ENCODE results near the gene HDLBP. TPM values are rescaled to one million over a fixed set of nuclear protein-coding genes. Genes with fewer than 3 reads are reported as not detected.

Gene HDLBP
- total and polyA plus RNA-seq, 10 donors, result 46.1 to 333 (median 244) TPM

- H3K9me3 ChIP-seq, result no peaks in the 10 kb centered on the region
- H3K36me3 ChIP-seq, result no peaks in the 10 kb centered on the region
- H3K27me3 ChIP-seq (replicated peaks in 1 of 7), result peaks cover 0 to 10% (median 0%) of the 10 kb centered on the region in 7 donors
- H3K4me1 ChIP-seq, result peaks cover 0 to 18% (median 6%) of the 10 kb centered on the region in 6 donors
- H3K27ac ChIP-seq, result no peak overlapping the region
- intact Hi-C loops (cut with DNase I; ENCODE audit: low total_unique reads), result no loop called here
- TF ChIP-seq POLR2A (IDR thresholded peaks at IDR 0.05) (no peak), POLR2AphosphoS5 (IDR thresholded peaks at IDR 0.05) (no peak), CTCF (IDR thresholded peaks at IDR 0.05 in 8 of 11, conservative IDR thresholded peaks at IDR 0.05 in 3 of 11) (no peak)
- no peak for DNase-seq
- H3K4me3 ChIP-seq, result no peak overlapping the region
- WGBS, 5 donors, result 88 to 92% (median 90%) methylated on average over 8 to 13 of the region's 13 CpGs
These were observed 102.4 kb downstream of the HDLBP start for GRCh38 chr2:241213041-241213440.

GRCh38 chr2:241211276-241211675 is 104.2 kb downstream of the HDLBP start:
- H3K4me1 ChIP-seq, result peaks cover 0 to 4% (median 0%) of the 10 kb centered on the region in 6 donors
- no peaks in the 10 kb centered on the region for H3K9me3 ChIP-seq
- DNase-seq, result no peak
- H3K4me3 ChIP-seq, result no peak overlapping the region
- 0 to 7% (median 5%) methylated on average over 2 of the region's 2 CpGs for WGBS, 5 donors
- H3K27me3 ChIP-seq (replicated peaks in 1 of 7), result no peaks in the 10 kb centered on the region
- H3K36me3 ChIP-seq, result no peaks in the 10 kb centered on the region
- TF ChIP-seq POLR2AphosphoS5 (IDR thresholded peaks at IDR 0.05), result no peak
- no peak for TF ChIP-seq POLR2A (IDR thresholded peaks at IDR 0.05)
- TF ChIP-seq CTCF (IDR thresholded peaks at IDR 0.05 in 8 of 11, conservative IDR thresholded peaks at IDR 0.05 in 3 of 11), result no peak
- no peak overlapping the region for H3K27ac ChIP-seq
- intact Hi-C loops (cut with DNase I; ENCODE audit: low total_unique reads), result no loop called here

DNA sequence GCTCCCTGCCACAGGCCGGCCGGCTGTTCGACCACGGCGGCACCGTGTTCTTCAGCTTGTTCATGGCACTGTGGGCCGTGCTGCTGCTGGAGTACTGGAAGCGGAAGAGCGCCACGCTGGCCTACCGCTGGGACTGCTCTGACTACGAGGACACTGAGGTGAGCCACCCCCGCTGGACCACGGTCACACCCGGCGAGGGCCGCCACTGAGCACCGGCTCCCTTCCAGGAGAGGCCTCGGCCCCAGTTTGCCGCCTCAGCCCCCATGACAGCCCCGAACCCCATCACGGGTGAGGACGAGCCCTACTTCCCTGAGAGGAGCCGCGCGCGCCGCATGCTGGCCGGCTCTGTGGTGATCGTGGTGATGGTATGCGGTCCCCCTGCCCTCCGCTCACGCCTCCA is 106.2 kb downstream of the HDLBP start:
- DNase-seq, result no peak
- 83 to 95% (median 90%) methylated on average over 9 to 33 of the region's 33 CpGs for WGBS, 5 donors
- intact Hi-C loops (cut with DNase I; ENCODE audit: low total_unique reads), result no loop called here

GRCh38 chr2:241208058-241208457 is 107.4 kb downstream of the HDLBP start:
- H3K27me3 ChIP-seq (replicated peaks in 1 of 7), result no peaks in the 10 kb centered on the region
- H3K4me3 ChIP-seq, result no peak overlapping the region
- H3K27ac ChIP-seq, result no peak overlapping the region
- TF ChIP-seq CTCF (IDR thresholded peaks at IDR 0.05 in 8 of 11, conservative IDR thresholded peaks at IDR 0.05 in 3 of 11), result no peak
- no peak for TF ChIP-seq POLR2AphosphoS5 (IDR thresholded peaks at IDR 0.05)
- TF ChIP-seq POLR2A (IDR thresholded peaks at IDR 0.05), result no peak
- intact Hi-C loops (cut with DNase I; ENCODE audit: low total_unique reads), result no loop called here
- no peak for DNase-seq
- H3K9me3 ChIP-seq, result no peaks in the 10 kb centered on the region
- no peaks in the 10 kb centered on the region for H3K36me3 ChIP-seq
- 79 to 86% (median 83%) methylated on average over 3 to 6 of the region's 6 CpGs for WGBS, 5 donors
- H3K4me1 ChIP-seq, result no peaks in the 10 kb centered on the region

More for the DNA sequence above, 106.2 kb downstream of the HDLBP start:
- H3K36me3 ChIP-seq, result no peaks in the 10 kb centered on the region
- H3K27me3 ChIP-seq (replicated peaks in 1 of 7), result no peaks in the 10 kb centered on the region
- H3K27ac ChIP-seq, result no peak overlapping the region
- H3K4me3 ChIP-seq, result no peak overlapping the region
- no peaks in the 10 kb centered on the region for H3K9me3 ChIP-seq
- H3K4me1 ChIP-seq, result no peaks in the 10 kb centered on the region
- no peak for TF ChIP-seq CTCF (IDR thresholded peaks at IDR 0.05 in 8 of 11, conservative IDR thresholded peaks at IDR 0.05 in 3 of 11)
- TF ChIP-seq POLR2A (IDR thresholded peaks at IDR 0.05), result no peak
- TF ChIP-seq POLR2AphosphoS5 (IDR thresholded peaks at IDR 0.05), result no peak

All from spleen (tissue), 11 donors.